SU-DHL-6 (cell line): ENCODE results near the gene CDKAL1.

Experiments
- CTCF ChIP-seq: fragments of 200-600 bp; sonication (generic); IDR thresholded peaks from one replicate; pipeline ENCODE4 v1.5.1; 2017; ENCODE audit warnings: antibody characterized with exemption, mild to moderate bottlenecking, low read length, moderate library complexity; ENCODE audit not compliant: insufficient read depth, poor library complexity, severe bottlenecking
- EZH2phosphoT487 ChIP-seq: fragments of 200-600 bp; sonication (generic), shearing (Covaris generic); conservative IDR thresholded peaks from 2 replicates; pipeline ENCODE4 v1.6.1; 2018; ENCODE audit warnings: mild to moderate bottlenecking, antibody characterized with exemption, low read length, moderate library complexity, mixed read lengths

- TF ChIP-seq CTCF (no peak), EZH2phosphoT487 (no peak)
Measured at GRCh38 chr6:21228411-21228810, 694.2 kb downstream of the CDKAL1 start.
